ENCODE results near the gene TEX261.
A peak's percentile ranks its signal among the peaks of the same experiment; 100 is the strongest.

TEX261 gene

DNA sequence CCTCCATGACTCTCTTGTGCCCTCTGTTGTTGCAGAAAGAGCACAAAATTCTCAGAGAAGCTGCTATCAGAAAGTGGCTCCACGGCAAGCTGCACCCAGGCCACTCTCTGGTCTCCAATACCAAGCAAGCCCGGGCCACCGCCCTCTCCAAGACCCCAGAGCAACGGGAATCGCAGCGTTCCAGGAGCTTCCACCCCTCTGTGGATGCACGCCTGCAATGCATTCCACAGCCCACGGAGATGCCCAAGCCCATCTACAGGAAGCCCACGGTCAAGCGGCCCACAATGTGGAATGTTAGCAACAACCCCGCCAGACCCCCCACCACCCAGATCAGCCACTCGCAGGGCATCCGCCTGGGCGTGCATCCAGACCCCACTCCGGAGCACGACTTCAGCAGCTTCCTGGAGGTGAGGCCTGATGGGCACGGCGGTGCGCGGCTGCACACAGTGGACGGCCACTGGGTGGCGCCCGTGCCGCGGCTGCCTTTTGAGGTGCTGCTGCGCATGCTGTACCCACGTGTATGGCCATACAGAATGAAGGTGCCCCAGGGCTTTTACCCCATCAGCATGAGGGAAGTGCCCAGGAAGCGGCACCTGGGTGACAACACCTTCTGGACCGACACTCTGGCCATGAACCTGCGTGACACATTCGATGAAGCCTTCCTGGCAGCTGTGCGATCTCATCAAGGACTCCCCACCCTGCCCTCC, 9.9 kb downstream of the TEX261 start:
- H3K9ac ChIP-seq (ENCODE audit: low read length) = no peak overlapping the region
- peak; percentile 68 for DNase-seq
- H3F3A ChIP-seq (ENCODE audit: insufficient read depth, low read length) = no peaks in the 10 kb centered on the region
- TF ChIP-seq EZH2 (optimal IDR thresholded peaks at IDR 0.05; ENCODE audit: low read depth, low read length) (no peak), EZH2phosphoT487 (IDR thresholded peaks at IDR 0.05; ENCODE audit: low read length) (no peak)
- TF ChIP-seq, protein P1, sequence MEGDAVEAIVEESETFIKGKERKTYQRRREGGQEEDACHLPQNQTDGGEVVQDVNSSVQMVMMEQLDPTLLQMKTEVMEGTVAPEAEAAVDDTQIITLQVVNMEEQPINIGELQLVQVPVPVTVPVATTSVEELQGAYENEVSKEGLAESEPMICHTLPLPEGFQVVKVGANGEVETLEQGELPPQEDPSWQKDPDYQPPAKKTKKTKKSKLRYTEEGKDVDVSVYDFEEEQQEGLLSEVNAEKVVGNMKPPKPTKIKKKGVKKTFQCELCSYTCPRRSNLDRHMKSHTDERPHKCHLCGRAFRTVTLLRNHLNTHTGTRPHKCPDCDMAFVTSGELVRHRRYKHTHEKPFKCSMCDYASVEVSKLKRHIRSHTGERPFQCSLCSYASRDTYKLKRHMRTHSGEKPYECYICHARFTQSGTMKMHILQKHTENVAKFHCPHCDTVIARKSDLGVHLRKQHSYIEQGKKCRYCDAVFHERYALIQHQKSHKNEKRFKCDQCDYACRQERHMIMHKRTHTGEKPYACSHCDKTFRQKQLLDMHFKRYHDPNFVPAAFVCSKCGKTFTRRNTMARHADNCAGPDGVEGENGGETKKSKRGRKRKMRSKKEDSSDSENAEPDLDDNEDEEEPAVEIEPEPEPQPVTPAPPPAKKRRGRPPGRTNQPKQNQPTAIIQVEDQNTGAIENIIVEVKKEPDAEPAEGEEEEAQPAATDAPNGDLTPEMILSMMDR (IDR thresholded peaks at IDR 0.05; ENCODE audit: low read length) = peak; percentile 85
- H3K27me3 ChIP-seq (replicated peaks; ENCODE audit: insufficient read depth, low read length) = no peaks in the 10 kb centered on the region
- no peaks in the 10 kb centered on the region for H3K9me2 ChIP-seq (replicated peaks; ENCODE audit: insufficient read depth, low read length)
- no peak overlapping the region; the same call in 1 of the 2 replicates for H3K4me3 ChIP-seq (ENCODE audit: low read length)
- no peaks in the 10 kb centered on the region; the same call in 1 of the 2 replicates for H3K36me3 ChIP-seq (replicated peaks; ENCODE audit: insufficient read depth, low read length)
- no peak overlapping the region for H3K27ac ChIP-seq (ENCODE audit: low read length)
- H3K9me3 ChIP-seq (replicated peaks; ENCODE audit: insufficient read depth, low read length) = no peaks in the 10 kb centered on the region
- no peaks in the 10 kb centered on the region for H3K79me2 ChIP-seq (ENCODE audit: low read length)
- H3K4me1 ChIP-seq (ENCODE audit: low read length) = no peaks in the 10 kb centered on the region; the same call in 1 of the 2 replicates
- peak overlapping the region; percentile 37; the same call in 1 of the 2 replicates for H3K4me2 ChIP-seq (ENCODE audit: low read depth, low read length)
- H4K20me1 ChIP-seq (ENCODE audit: insufficient read depth, low read length) = peaks cover 3% of the 10 kb centered on the region; the same call in 1 of the 2 replicates
- no peak overlapping the region for H2AFZ ChIP-seq (ENCODE audit: low read length)

DNA sequence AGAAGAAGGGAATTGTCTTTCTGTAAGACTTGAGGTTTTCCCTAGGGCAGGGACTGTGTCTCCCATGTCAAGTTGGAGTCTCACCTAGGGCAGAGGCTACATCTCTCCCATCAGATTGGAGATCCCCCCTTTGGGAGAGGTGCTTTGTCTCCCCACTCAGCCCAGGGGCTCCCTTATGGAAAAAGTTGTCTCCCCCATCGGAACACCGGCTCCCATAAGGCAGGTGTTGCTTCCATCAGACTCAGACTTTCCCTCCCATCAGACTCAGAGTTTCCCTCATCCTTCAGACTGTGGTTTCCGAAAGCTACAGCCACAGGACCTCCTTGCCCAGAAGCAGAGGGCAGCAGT, 10.5 kb downstream of the TEX261 start:
- Histone ChIP-seq H3K79me2 (ENCODE audit: low read length) (no peaks in the 10 kb centered on the region), H3K9me2 (replicated peaks; ENCODE audit: insufficient read depth, low read length) (no peaks in the 10 kb centered on the region), H3K9me3 (replicated peaks; ENCODE audit: insufficient read depth, low read length) (no peaks in the 10 kb centered on the region), H3K36me3 (replicated peaks; ENCODE audit: insufficient read depth, low read length) (no peaks in the 10 kb centered on the region; the same call in 1 of the 2 replicates), H3K27me3 (replicated peaks; ENCODE audit: insufficient read depth, low read length) (no peaks in the 10 kb centered on the region), H2AFZ (ENCODE audit: low read length) (no peak overlapping the region), H3K9ac (ENCODE audit: low read length) (no peak overlapping the region), H3F3A (ENCODE audit: insufficient read depth, low read length) (no peaks in the 10 kb centered on the region), H4K20me1 (ENCODE audit: insufficient read depth, low read length) (peaks cover 3% of the 10 kb centered on the region; the same call in 1 of the 2 replicates), H3K4me1 (ENCODE audit: low read length) (no peaks in the 10 kb centered on the region; the same call in 1 of the 2 replicates), H3K4me3 (ENCODE audit: low read length) (no peak overlapping the region), H3K4me2 (ENCODE audit: low read depth, low read length) (no peak overlapping the region), H3K27ac (ENCODE audit: low read length) (no peak overlapping the region)
- TF ChIP-seq EZH2 (optimal IDR thresholded peaks at IDR 0.05; ENCODE audit: low read depth, low read length) (no peak), EZH2phosphoT487 (IDR thresholded peaks at IDR 0.05; ENCODE audit: low read length) (no peak)
- TF ChIP-seq, protein P1 (IDR thresholded peaks at IDR 0.05; ENCODE audit: low read length) = no peak
- no peak for DNase-seq

DNA sequence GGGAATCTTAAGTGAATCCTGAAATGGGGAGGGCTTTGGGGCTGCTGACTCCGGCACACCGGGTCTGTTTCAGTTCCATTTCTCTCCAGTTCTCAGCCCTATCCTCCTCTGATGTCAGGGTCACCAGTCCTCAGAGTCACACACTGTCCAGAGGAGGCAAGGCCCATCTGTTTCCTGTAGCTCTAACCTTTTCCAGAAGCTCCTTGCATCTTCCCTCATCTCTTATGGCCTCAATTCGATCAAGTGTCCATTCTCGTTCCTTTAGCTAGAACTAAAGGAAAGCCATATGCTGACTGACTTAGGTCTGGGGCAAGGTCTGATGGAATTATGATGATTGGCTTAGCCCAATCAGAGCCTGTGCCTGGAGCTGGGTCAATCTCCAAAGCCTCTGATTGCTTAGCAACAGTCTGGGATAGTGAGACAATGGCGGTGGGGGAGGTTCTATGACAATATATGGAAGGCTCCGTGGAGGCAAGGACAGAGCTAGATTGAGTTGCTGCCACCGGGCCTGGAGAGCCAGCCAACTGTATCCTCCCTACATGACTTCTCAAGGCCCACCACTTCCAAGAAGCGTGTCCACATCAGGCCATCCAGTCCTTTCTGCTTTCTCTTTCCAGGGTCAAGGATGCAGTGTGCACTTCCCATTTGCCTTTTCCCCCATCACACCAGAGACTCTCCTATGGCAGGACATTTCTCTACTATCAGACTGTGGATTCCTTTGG, 11.0 kb downstream of the TEX261 start:
- Histone ChIP-seq H3K4me2 (ENCODE audit: low read depth, low read length) (no peak overlapping the region), H3K36me3 (replicated peaks; ENCODE audit: insufficient read depth, low read length) (no peaks in the 10 kb centered on the region), H3K9ac (ENCODE audit: low read length) (no peak overlapping the region), H4K20me1 (ENCODE audit: insufficient read depth, low read length) (peaks cover 3% of the 10 kb centered on the region; the same call in 1 of the 2 replicates), H3K9me2 (replicated peaks; ENCODE audit: insufficient read depth, low read length) (no peaks in the 10 kb centered on the region), H3K9me3 (replicated peaks; ENCODE audit: insufficient read depth, low read length) (no peaks in the 10 kb centered on the region), H3K4me3 (ENCODE audit: low read length) (no peak overlapping the region), H3F3A (ENCODE audit: insufficient read depth, low read length) (no peaks in the 10 kb centered on the region), H3K4me1 (ENCODE audit: low read length) (no peaks in the 10 kb centered on the region; the same call in 1 of the 2 replicates), H3K27me3 (replicated peaks; ENCODE audit: insufficient read depth, low read length) (no peaks in the 10 kb centered on the region), H3K79me2 (ENCODE audit: low read length) (no peaks in the 10 kb centered on the region), H3K27ac (ENCODE audit: low read length) (no peak overlapping the region), H2AFZ (ENCODE audit: low read length) (no peak overlapping the region)
- DNase-seq = no peak
- TF ChIP-seq, protein P1 (IDR thresholded peaks at IDR 0.05; ENCODE audit: low read length) = no peak
- no peak for TF ChIP-seq EZH2 (optimal IDR thresholded peaks at IDR 0.05; ENCODE audit: low read depth, low read length)
- TF ChIP-seq EZH2phosphoT487 (IDR thresholded peaks at IDR 0.05; ENCODE audit: low read length) = no peak
